Activated naive CD4-positive, alpha-beta T cell treated with Interleukin-2 at 50 U/mL for 16 hours (primary cell): ENCODE results near the gene CNTN4.

Experiments
- DNase-seq: peaks from one replicate; pipeline ENCODE4 v3.0.0-alpha.2; 2020

The CNTN4 gene

GRCh38 chr3:2274526-2274925 lies 175.9 kb downstream of the CNTN4 start:
- DNase-seq: no peak

DNA sequence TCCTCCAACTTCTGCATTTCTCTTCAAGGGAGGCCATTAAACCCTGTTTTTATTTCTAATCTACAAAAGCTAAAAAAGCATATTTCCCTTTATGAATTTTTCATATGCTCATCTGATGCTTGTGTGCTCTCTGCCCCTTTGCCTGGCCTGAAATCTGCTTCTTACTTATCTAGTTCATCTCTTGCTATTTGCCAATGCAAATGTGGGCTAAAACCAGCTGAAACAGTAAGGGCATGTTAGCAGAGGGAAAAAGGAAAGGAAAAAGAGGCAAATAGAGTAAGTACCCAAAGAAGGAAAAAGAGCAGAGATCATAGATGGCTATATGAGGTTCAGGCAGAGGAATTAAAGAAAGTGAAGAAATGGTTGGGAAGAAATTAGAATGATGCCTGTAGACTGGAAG lies 185.2 kb downstream of the CNTN4 start:
- no peak for DNase-seq

- no peak for DNase-seq
These were observed 202.3 kb downstream of the CNTN4 start for GRCh38 chr3:2300938-2301337.

DNA sequence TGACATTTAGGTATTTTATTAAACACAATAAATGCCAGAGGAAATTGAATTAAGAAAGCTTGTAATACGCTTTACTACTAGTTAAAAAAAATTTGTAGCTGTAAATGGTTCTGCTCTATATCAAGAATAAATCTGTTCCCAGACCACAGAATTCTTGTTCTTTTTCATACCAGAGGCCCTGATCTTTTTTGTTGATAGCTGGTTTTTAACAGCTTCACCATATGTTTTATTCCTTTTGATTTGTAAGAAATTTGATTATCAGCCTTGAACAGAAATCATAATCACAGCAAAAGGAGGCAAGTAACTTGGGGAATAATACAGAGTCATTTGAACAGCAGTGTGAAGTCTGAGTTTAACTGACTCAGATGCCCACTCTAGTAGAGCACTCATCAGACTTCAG lies 202.7 kb downstream of the CNTN4 start:
- no peak for DNase-seq

DNA sequence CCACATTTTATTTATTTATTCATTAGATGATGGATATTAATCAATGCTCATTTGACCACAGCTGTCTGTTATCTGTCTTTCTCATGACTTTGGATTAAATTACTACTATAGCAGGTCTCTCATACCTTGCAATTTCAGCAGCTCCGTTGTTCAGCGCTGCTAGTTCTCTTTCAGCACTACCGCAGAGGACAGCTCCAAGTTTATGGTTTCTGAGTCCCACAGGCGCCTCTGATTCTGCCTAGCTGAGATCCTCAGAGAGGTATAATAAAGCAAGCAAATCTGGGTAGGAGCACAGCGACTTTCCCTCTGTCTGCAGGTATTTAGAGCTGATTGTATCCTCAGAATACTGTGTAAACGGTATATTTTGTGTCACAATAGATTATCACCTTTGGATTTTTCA lies 204.9 kb downstream of the CNTN4 start:
- DNase-seq: no peak

DNA sequence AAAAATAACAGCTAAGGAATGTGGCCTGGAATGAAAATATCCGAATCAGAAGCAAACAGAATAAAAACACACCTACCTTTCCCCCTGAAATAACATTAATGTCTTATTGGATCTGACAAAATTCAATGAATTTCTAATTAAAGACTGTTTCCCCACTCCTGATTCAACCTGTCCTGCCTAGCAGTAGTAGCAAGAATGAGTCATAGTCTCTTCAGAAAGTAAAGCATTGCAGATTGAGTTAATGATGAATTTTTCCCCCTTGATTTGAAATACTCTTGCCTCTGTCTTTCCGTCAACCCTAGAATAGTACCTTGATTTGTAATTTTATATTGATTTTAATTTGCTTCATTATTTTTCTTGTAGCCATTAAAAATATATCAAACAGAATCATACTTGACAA lies 212.4 kb downstream of the CNTN4 start:
- no peak for DNase-seq

DNA sequence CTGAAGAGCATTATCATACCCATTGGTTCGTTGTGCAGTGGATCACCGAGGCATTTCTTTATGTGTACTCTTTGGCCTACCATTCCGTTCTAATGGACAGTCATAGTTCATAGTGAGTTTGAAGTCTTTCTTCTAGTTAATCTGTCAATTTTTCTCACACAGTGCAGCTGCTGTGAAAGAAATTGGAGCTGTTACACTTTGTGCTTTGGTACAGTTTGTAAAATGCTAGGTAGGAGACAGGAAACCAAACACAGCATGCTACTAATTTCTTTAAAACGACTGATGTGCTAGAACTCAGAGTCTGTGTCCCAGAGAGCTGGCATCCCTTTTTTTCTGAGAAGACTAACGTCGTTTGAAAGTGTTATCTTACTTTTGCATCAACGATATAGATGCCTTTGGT lies 218.9 kb downstream of the CNTN4 start:
- no peak for DNase-seq

DNA sequence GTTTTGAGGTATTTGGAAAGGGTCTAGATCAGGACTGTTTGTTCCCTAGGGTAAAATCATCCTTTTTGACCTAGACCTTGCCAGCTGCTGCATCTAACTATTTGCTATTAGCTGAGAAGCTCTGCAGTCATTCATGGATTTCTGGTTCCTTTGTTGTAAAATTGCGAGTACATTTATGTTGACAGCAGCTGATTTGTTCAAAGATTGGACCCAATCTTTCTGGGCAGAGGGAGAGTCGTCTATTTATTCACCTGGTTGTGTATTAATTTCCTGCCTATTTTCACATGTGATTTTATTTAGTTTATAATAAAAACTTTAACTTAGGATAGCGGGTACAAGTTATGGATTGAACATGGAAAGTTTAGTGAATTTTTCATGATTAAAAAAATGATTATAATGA lies 236.3 kb downstream of the CNTN4 start:
- DNase-seq: no peak

DNA sequence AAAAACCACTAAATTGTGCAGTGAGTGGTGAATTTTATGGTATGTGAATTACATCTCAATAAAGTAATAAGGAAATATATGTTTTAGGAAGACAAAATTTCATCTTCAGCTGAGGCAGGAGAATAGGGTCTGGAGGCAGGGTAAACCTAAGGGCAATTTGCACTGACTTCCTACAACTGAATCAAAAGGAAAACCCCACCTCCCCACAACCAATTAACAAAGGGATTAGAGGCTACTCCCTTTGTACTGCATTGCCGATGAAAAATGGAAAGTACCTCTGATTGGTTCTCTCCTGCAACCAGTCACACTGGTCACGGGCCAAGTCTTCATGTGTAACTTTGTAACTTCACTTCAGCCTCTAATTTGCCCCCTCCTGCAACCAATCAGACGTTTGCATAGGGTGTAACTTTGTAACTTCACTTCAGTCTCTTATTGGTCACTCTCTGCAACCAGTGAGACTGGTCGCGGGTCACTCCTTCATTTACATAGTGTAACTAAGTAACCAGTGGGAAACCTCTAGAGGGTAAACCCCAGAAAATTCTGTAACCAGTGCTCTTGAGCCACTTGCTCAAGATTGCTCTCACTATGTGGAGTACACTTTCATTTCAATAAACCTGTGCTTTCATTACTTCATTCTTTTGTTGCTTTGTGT lies 244.5 kb downstream of the CNTN4 start:
- no peak for DNase-seq

DNA sequence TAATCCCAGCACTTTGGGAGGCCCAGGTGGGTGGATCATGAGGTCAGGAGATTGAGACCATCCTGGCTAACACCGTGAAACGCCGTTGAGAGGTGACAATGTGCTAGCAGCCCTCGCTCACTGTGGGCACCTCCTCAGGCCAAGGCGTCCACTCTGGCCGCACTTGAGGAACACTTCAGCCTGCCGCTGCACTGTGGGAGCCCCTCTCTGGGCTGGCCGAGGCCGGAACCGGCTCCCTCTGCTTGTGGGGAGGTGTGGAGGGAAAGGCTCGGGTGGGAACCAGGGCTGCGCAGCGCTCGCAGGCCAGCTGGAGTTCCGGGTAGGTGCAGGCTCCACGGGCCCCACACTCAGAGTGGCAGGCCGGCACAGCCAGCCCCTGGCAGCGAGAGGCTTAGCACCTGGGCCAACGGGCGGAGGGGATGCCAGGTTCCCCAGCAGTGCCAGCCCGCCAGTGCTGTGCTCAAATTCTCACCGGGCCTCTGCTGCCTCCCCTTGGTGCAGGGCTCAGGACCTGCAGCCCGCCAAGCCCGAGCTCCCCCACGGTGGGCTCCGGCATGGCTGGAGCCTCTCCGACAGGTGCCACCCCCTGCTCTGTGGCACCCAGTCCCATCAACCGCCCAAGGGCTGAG lies 253.6 kb downstream of the CNTN4 start:
- no peak for DNase-seq

DNA sequence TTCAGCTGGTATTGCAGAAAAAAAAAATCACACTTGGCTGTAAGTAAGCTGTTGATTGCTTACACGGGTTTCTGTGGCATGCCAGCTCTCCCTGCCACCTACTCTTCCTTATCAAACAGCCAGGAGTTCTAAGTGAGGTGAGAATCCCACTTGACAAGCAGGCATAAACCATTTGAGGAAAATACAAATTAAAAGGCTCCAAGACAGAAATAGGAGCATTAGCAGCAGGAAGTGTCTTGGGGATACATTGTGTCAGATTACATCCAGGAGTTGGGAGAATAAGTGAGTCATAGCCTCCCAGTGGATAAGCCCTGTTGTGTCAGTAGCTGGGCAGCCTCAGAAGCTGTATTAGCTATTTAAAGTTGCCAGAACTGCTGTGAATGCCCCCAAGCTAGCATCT lies 256.0 kb downstream of the CNTN4 start:
- DNase-seq: no peak

- no peak for DNase-seq
These were observed 257.8 kb downstream of the CNTN4 start for GRCh38 chr3:2356298-2356950.

GRCh38 chr3:2360815-2361214 lies 262.1 kb downstream of the CNTN4 start:
- no peak for DNase-seq

- no peak for DNase-seq
These were observed 263.5 kb downstream of the CNTN4 start for GRCh38 chr3:2362122-2362521.

- DNase-seq: no peak
These were observed 265.2 kb downstream of the CNTN4 start for GRCh38 chr3:2363854-2364253.

GRCh38 chr3:2370317-2370716 lies 271.7 kb downstream of the CNTN4 start:
- no peak for DNase-seq

- DNase-seq: no peak
These were observed 273.6 kb downstream of the CNTN4 start for GRCh38 chr3:2372306-2372705.

DNA sequence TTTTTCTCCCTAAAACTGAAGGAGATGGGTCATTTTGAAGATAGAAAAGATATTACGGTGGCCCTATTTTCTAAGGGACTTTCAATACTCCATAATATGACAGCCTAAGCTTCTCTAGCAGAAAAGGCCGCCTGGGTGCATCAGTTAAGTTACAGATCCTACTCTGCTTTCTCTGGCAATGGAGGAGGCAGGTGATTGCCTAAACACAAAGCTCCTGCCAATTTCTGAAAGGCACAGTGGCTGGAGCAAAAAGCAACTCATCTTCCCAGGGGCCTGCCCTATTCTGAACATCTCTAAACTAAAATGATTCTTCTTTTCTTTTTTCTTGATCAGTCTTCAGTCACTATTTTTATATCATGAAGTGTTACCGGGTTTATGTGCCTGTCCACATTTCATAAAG lies 276.7 kb downstream of the CNTN4 start:
- no peak for DNase-seq

DNA sequence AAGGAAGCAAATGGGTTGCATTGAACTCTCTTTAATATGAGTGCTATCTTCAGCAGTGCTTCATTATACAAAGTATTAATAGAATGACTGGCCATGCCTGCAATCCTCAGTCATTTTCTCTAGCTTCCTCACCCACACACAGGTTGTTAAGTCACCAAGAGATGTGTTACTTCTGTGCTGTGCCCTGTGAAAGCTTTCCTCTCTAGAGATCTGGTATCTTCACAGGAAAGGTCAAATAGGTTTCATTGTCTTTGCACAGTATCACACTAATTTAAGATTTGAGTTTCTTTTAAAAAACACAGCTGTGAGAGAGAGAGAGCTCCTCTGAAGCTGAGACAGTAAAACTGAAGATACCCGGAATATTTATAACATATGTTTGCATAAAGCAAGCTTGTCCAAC lies 278.6 kb downstream of the CNTN4 start:
- DNase-seq: no peak

DNA sequence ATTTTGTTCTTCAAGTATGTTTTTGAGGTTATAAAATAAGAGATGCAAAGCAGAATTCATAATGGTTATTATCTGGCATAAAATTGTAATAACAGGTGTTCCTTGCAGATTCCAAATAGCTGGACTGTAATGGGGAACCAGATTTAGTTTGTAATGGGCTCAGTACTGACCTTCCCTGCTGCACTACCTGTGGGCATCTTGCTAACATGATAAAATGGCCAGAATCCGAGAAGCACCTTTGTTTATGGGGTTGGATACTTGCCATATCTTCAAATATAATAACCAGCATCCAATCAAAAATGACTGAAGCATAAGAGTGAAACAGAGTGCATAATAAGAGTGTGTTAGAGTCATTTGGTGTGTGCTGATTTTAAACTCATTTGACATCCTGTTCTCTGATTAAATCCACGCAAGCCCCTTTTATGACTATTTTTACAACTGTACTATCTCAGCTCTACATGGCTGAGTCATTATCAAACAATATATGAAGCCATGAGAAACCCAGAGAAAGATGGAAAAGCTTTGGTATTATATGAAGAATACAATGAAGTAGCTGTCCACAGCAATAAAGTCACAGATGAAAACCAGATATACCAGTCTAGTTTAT lies 292.4 kb downstream of the CNTN4 start:
- DNase-seq: no peak

DNA sequence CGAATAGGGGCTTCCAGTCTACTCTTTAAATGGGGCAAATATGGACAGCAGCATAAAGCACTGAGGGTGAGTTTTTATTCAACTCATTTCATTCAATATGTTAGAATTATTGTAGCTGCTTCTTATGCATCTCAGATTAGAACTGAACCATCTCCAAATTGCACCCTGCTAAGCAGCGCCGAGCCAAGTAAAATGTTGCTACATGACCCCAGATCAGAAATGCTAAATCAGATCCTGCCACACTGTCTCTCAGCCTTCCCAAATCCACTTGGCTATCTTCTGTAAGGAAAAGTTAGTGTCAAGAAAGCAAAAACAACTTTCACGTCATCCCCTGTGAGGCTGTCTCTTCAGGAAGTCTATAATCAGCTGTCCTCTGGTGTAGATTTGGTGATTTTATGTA lies 293.2 kb downstream of the CNTN4 start:
- DNase-seq: no peak

- no peak for DNase-seq
These were observed 294.3 kb downstream of the CNTN4 start for GRCh38 chr3:2392981-2393380.

- no peak for DNase-seq
These were observed 316.4 kb downstream of the CNTN4 start for GRCh38 chr3:2415083-2415482.

DNA sequence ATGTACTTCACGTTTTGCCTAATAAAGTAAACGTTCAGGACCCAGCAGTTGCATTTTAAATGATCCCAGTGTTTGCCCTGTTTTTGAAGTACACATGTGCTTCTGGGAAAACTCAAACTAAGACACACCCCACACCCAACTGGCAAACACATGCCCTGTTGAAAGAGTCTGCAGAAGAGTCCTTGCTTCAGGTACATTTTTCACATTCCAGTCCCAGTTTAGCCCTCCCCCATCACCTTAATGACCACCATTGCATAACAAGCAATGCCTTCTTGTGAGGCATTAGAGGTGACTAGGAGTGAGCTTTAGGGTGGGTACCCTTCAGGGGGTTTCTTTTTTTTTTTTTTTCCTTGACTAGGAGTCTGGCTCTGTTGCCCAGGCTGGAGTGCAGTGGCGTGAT lies 322.3 kb downstream of the CNTN4 start:
- no peak for DNase-seq
